Fibroblast of lung (primary cell): ENCODE data around the gene RASEF. TPM values are rescaled to one million over a fixed set of nuclear protein-coding genes. Genes with fewer than 3 reads are reported as not detected.
A peak's percentile ranks its signal among the peaks of the same experiment; 100 is the strongest.

Experiments
- DNase-seq, 2 donors: peaks; one replicate each; pipeline versions ENCODE4 v3.0.0 to v3.0.0-alpha.2; 2010; ENCODE audit warnings: low read depth in 2 of 2
- H2AFZ ChIP-seq: 2 replicates; pipeline ENCODE4 v1.5.1; 2012; ENCODE audit warnings: low read length, control low read depth, inconsistent platforms
- H3K27ac ChIP-seq: 2 replicates; pipeline ENCODE4 v1.5.1; 2011; ENCODE audit warnings: low read length, control low read depth; ENCODE audit not compliant: insufficient read depth
- H3K27me3 ChIP-seq: 2 replicates; pipeline ENCODE4 v1.5.1; 2011; ENCODE audit warnings: mild to moderate bottlenecking, low read length; ENCODE audit not compliant: control insufficient read depth, insufficient read depth
- H3K36me3 ChIP-seq: 2 replicates; pipeline ENCODE4 v1.5.1; 2011; ENCODE audit warnings: low read length; ENCODE audit not compliant: control insufficient read depth, insufficient read depth
- H3K4me1 ChIP-seq: 2 replicates; pipeline ENCODE4 v1.5.1; 2011; ENCODE audit warnings: low read length; ENCODE audit not compliant: control insufficient read depth, insufficient read depth; ENCODE audit errors: extremely low read depth
- H3K4me2 ChIP-seq: 2 replicates; pipeline ENCODE4 v1.5.1; 2011; ENCODE audit warnings: low read length, control low read depth; ENCODE audit not compliant: insufficient read depth; ENCODE audit errors: extremely low read depth
- H3K4me3 ChIP-seq, 4 experiments: fragments of 200-600 bp in 1 of 4; sonication (generic) in 1 of 4; replicated peaks in 1 of 4; 2 replicates each; pipeline ENCODE4 v1.5.1; 2011 to 2016; ENCODE audit warnings: low read length in 4 of 4, low read depth in 3 of 4, mild to moderate bottlenecking in 3 of 4, control low read depth in 2 of 4, inconsistent platforms in 1 of 4, mixed read lengths in 1 of 4; ENCODE audit not compliant: insufficient read depth in 1 of 4; ENCODE audit errors: control extremely low read depth in 1 of 4
- H3K79me2 ChIP-seq: 2 replicates; pipeline ENCODE4 v1.5.1; 2012; ENCODE audit warnings: mild to moderate bottlenecking, low read length, inconsistent platforms; ENCODE audit not compliant: control insufficient read depth, insufficient read depth
- H3K9ac ChIP-seq: 2 replicates; pipeline ENCODE4 v1.5.1; 2011; ENCODE audit warnings: mild to moderate bottlenecking, low read length, control low read depth; ENCODE audit not compliant: insufficient read depth
- H3K9me3 ChIP-seq: 2 replicates; pipeline ENCODE4 v1.5.1; 2012; ENCODE audit warnings: low read depth, low read length; ENCODE audit not compliant: control insufficient read depth, insufficient read depth
- H4K20me1 ChIP-seq: 2 replicates; pipeline ENCODE4 v1.5.1; 2011; ENCODE audit warnings: low read length; ENCODE audit not compliant: control insufficient read depth, insufficient read depth; ENCODE audit errors: extremely low read depth
- CTCF ChIP-seq, 2 donors: IDR thresholded peaks in 1 of 2; conservative IDR thresholded peaks in 1 of 2; 1 replicate in 1 of 2; 2 replicates in 1 of 2; pipeline ENCODE4 v1.5.1; 2011 to 2012; ENCODE audit warnings: low read length in 2 of 2, control low read depth in 1 of 2, inconsistent platforms in 1 of 2, low read depth in 1 of 2, mild to moderate bottlenecking in 1 of 2
- EZH2 ChIP-seq: IDR thresholded peaks from 2 replicates; pipeline ENCODE4 v1.5.1; 2012; ENCODE audit warnings: low read length, control low read depth, mild to moderate bottlenecking; ENCODE audit errors: missing control alignments
- polyA plus RNA-seq, 2 donors: library from polyadenylated mRNA; depleted of rRNA in 1 of 2; stranded (reverse) in 1 of 2; unstranded in 1 of 2; fragments of >200 nt; gene quantifications; 2 replicates each; pipeline ENCODE4 v1.2.1, GENCODE V29; 2011 to 2012; ENCODE audit warnings: missing spikeins in 1 of 2
- total RNA-seq: library from RNA; depleted of rRNA; stranded (reverse); fragments of >200 nt; gene quantifications from 2 replicates; pipeline ENCODE4 v1.2.1, GENCODE V29; 2014

The RASEF gene
- total and polyA plus RNA-seq, 2 donors (not counting 1 experiment from before 2014, with no cell fraction given) = 0.28 to 1.2 TPM

- Histone ChIP-seq H3K4me3 (no peak overlapping the region), H2AFZ (no peak overlapping the region), H3K4me2 (peak overlapping the region; percentile 20), H3K27ac (peak overlapping the region; percentile 28), H3K4me1 (peaks cover 9% of the 10 kb centered on the region), H3K27me3 (no peaks in the 10 kb centered on the region), H3K79me2 (no peaks in the 10 kb centered on the region), H3K9ac (no peak overlapping the region), H4K20me1 (no peaks in the 10 kb centered on the region), H3K36me3 (no peaks in the 10 kb centered on the region), H3K9me3 (no peaks in the 10 kb centered on the region)
- no peak for TF ChIP-seq CTCF (conservative IDR thresholded peaks at IDR 0.05 in 1 of 2, IDR thresholded peaks at IDR 0.05 in 1 of 2; ENCODE audit: low read depth in 1 of 2, low read length in 2 of 2)
- TF ChIP-seq EZH2 = no peak
- peak; percentile 70 to 96 for DNase-seq
Measured at GRCh38 chr9:83013867-83014605, 48.9 kb downstream of the RASEF start.

- DNase-seq = peak; percentile 39 to 75
- no peak overlapping the region for H3K4me3 ChIP-seq
- H3K79me2 ChIP-seq = no peaks in the 10 kb centered on the region
- H3K4me2 ChIP-seq = peak overlapping the region; percentile 33
- peaks cover 9% of the 10 kb centered on the region for H3K4me1 ChIP-seq
- H3K9me3 ChIP-seq = no peaks in the 10 kb centered on the region
- H3K9ac ChIP-seq = no peak overlapping the region
- H4K20me1 ChIP-seq = no peaks in the 10 kb centered on the region
- TF ChIP-seq CTCF (conservative IDR thresholded peaks at IDR 0.05 in 1 of 2, IDR thresholded peaks at IDR 0.05 in 1 of 2; ENCODE audit: low read depth in 1 of 2, low read length in 2 of 2) = no peak
- no peaks in the 10 kb centered on the region for H3K27me3 ChIP-seq
- no peak overlapping the region for H2AFZ ChIP-seq
- peak overlapping the region; percentile 28 for H3K27ac ChIP-seq
- no peaks in the 10 kb centered on the region for H3K36me3 ChIP-seq
Measured at GRCh38 chr9:83012922-83013838, 49.8 kb downstream of the RASEF start.

GRCh38 chr9:83012168-83012921 lies 50.6 kb downstream of the RASEF start:
- TF ChIP-seq CTCF (conservative IDR thresholded peaks at IDR 0.05 in 1 of 2, IDR thresholded peaks at IDR 0.05 in 1 of 2; ENCODE audit: low read depth in 1 of 2, low read length in 2 of 2) (no peak), EZH2 (no peak)
- H3K27me3 ChIP-seq = no peaks in the 10 kb centered on the region
- DNase-seq = peak; percentile 38 to 55
- peaks cover 9% of the 10 kb centered on the region for H3K4me1 ChIP-seq
- H3K9ac ChIP-seq = no peak overlapping the region
- H3K36me3 ChIP-seq = no peaks in the 10 kb centered on the region
- no peak overlapping the region for H3K27ac ChIP-seq
- no peaks in the 10 kb centered on the region for H3K79me2 ChIP-seq
- H3K4me3 ChIP-seq = no peak overlapping the region
- H3K9me3 ChIP-seq = no peaks in the 10 kb centered on the region
- no peak overlapping the region for H2AFZ ChIP-seq
- no peak overlapping the region for H3K4me2 ChIP-seq
- no peaks in the 10 kb centered on the region for H4K20me1 ChIP-seq
